ENCODE results near the gene SLC9B2.

- TF ChIP-seq POLR2AphosphoS5 (IDR thresholded peaks at IDR 0.05; ENCODE audit: low read depth, low read length) (no peak), POLR2A (IDR thresholded peaks at IDR 0.05; ENCODE audit: low read depth, low read length) (no peak), TAF1 (IDR thresholded peaks at IDR 0.05; ENCODE audit: borderline replicate concordance, low read depth, low read length) (no peak)
These were observed 74.0 kb downstream of the SLC9B2 start for GRCh38 chr4:103002551-103002950.

Measured in GM12892 (cell line).